Stimulated activated CD4-positive, alpha-beta T cell treated with anti-CD3 and anti-CD28 coated beads, Interleukin-4, amount 100 ng/mL, for 1 hour (primary cell): Measurements from ENCODE around the gene LAMA2.

Experiments
- DNase-seq: peaks from one replicate; pipeline ENCODE4 v3.0.0-alpha.2; 2020

LAMA2 gene

GRCh38 chr6:128918886-128919285 lies 35.9 kb downstream of the LAMA2 start:
- no peak for DNase-seq

- DNase-seq = no peak
Observed at GRCh38 chr6:128919412-128920180, 36.7 kb downstream of the LAMA2 start.

- DNase-seq = no peak
Observed at GRCh38 chr6:128925765-128926164, 42.8 kb downstream of the LAMA2 start.

- no peak for DNase-seq
Observed at GRCh38 chr6:128929869-128930268, 46.9 kb downstream of the LAMA2 start.

- DNase-seq = no peak
Observed at GRCh38 chr6:128930321-128930720, 47.4 kb downstream of the LAMA2 start.

GRCh38 chr6:128932061-128932460 lies 49.1 kb downstream of the LAMA2 start:
- no peak for DNase-seq

- DNase-seq = no peak
Observed at GRCh38 chr6:128950864-128951263, 67.9 kb downstream of the LAMA2 start.

GRCh38 chr6:128952902-128953301 lies 70.0 kb downstream of the LAMA2 start:
- no peak for DNase-seq

- no peak for DNase-seq
Observed at GRCh38 chr6:128954308-128955043, 71.5 kb downstream of the LAMA2 start.

GRCh38 chr6:128963561-128963960 lies 80.6 kb downstream of the LAMA2 start:
- no peak for DNase-seq

GRCh38 chr6:128964233-128964755 lies 81.4 kb downstream of the LAMA2 start:
- no peak for DNase-seq

- DNase-seq = no peak
Observed at GRCh38 chr6:128964771-128965170, 81.8 kb downstream of the LAMA2 start.

- DNase-seq = no peak
Observed at GRCh38 chr6:128966934-128967333, 84.0 kb downstream of the LAMA2 start.

- DNase-seq = no peak
Observed at GRCh38 chr6:128979071-128979470, 96.1 kb downstream of the LAMA2 start.

GRCh38 chr6:128981716-128982115 lies 98.8 kb downstream of the LAMA2 start:
- DNase-seq = no peak

- no peak for DNase-seq
Observed at GRCh38 chr6:128990360-128990759, 107.4 kb downstream of the LAMA2 start.

- no peak for DNase-seq
Observed at GRCh38 chr6:128990915-128991314, 108.0 kb downstream of the LAMA2 start.

GRCh38 chr6:128993166-128993565 lies 110.2 kb downstream of the LAMA2 start:
- no peak for DNase-seq

GRCh38 chr6:128997880-128998279 lies 114.9 kb downstream of the LAMA2 start:
- DNase-seq = no peak

- no peak for DNase-seq
Observed at GRCh38 chr6:129006724-129007514, 124.0 kb downstream of the LAMA2 start.

GRCh38 chr6:129007701-129008373 lies 124.9 kb downstream of the LAMA2 start:
- no peak for DNase-seq

GRCh38 chr6:129008591-129008990 lies 125.7 kb downstream of the LAMA2 start:
- no peak for DNase-seq

- no peak for DNase-seq
Observed at GRCh38 chr6:129009851-129010250, 126.9 kb downstream of the LAMA2 start.
